Neural crest cell (in vitro differentiated cells): ENCODE measurements around the gene COX10. TPM values are rescaled to one million over a fixed set of nuclear protein-coding genes. Genes with fewer than 3 reads are reported as not detected.
A peak's percentile ranks its signal among the peaks of the same experiment; 100 is the strongest.
"Not testable (repeated sequence)": the region's sequence is repeated elsewhere in the genome, so short reads cannot be mapped to it uniquely, and the experiment has no call there.

Experiments used
- DNase-seq: peaks from one replicate; pipeline ENCODE4 v3.0.0; 2021; ENCODE audit warnings: low read depth, mixed read lengths, low spot score
- H3K27ac Mint-ChIP-seq: one replicate; pipeline ENCODE4 v1.8.0; 2021; ENCODE audit warnings: mild to moderate bottlenecking, mixed read lengths; ENCODE audit not compliant: unreplicated experiment
- H3K27me3 Mint-ChIP-seq: 2 replicates; pipeline ENCODE4 v1.8.0; 2021; ENCODE audit warnings: low read depth, mild to moderate bottlenecking, mixed read lengths
- H3K36me3 Mint-ChIP-seq: 2 replicates; pipeline ENCODE4 v1.8.0; 2021; ENCODE audit warnings: low read depth, mild to moderate bottlenecking, mixed read lengths
- H3K4me1 Mint-ChIP-seq: 2 replicates; pipeline ENCODE4 v1.8.0; 2021; ENCODE audit warnings: mixed read lengths
- H3K4me3 Mint-ChIP-seq: one replicate; pipeline ENCODE4 v1.8.0; 2021; ENCODE audit warnings: mild to moderate bottlenecking, mixed read lengths
- H3K9me3 Mint-ChIP-seq: 2 replicates; pipeline ENCODE4 v1.8.0; 2021; ENCODE audit warnings: mixed read lengths
- CTCF ChIP-seq: fragments of 200-600 bp; sonication (generic); conservative IDR thresholded peaks from 2 replicates; pipeline ENCODE4 v1.5.0; 2021; ENCODE audit warnings: antibody characterized with exemption, mild to moderate bottlenecking
- long read RNA-seq: library from polyadenylated mRNA; unstranded; transcript quantifications from one replicate; pipeline ENCODE4 v2.0.0, GENCODE V29; 2020
- total RNA-seq: library from RNA; stranded (reverse); gene quantifications from 2 replicates; pipeline ENCODE4 v1.2.1, GENCODE V29; 2021

The COX10 gene
- 19.3 and 21.6 TPM in 2 replicates for total RNA-seq
- long read RNA-seq, partial matches to known transcripts, result 2 of 7 reads
- long read RNA-seq, other reads (novel, unspliced or antisense), result 4 of 7 reads

DNA sequence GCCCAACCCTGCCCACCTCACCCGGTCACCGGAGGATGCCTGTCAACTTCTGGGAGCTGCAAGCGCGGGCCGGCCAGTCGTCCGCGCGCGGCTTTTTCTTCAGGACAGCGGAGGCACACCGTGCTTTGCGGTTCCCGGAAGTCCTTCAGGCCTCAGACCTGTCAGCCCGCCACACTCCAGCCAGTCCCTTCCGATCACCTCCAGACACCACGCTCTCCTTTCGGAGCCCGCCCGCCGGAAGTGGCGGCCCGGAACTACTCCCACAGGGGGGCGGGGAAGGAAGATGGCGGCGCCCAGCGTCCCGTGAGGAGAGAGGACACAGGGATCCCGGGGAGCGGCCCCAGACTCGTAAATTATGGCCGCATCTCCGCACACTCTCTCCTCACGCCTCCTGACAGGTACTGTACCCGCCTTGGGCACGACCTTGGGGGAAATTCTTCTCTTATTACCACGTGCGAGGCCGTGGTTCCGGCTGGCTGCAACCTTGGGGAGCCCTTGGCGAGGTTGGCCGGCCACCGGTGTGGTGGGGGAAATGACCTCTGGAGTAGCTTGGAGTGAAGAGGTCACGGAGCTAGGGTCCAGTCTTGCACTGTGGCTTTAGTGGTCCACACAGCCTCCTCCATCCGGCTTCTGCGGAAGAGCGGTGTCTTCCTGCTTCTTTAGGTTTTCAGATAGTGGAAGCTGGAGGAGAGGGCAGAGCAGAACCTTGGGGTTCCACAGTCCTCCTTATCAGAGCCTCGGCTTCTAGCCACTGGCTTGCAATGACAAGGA is at the start of gene COX10:
COX10 (plus strand) TSS at position 254 of the 771 bp plus-strand sequence; CDS start at position 356, 102 bp downstream.
- peaks cover 15% of the 10 kb centered on the region for H3K36me3 Mint-ChIP-seq
- H3K27me3 Mint-ChIP-seq, result no peaks in the 10 kb centered on the region
- H3K9me3 Mint-ChIP-seq, result peaks cover 6% of the 10 kb centered on the region
- TF ChIP-seq CTCF, result no peak
- peak within 1 kb of the TSS; percentile 98 for H3K4me3 Mint-ChIP-seq
- peak within 1 kb of the TSS; percentile 99 for H3K27ac Mint-ChIP-seq
- DNase-seq, result peak; percentile 81
- H3K4me1 Mint-ChIP-seq, result peaks cover 27% of the 10 kb centered on the region

DNA sequence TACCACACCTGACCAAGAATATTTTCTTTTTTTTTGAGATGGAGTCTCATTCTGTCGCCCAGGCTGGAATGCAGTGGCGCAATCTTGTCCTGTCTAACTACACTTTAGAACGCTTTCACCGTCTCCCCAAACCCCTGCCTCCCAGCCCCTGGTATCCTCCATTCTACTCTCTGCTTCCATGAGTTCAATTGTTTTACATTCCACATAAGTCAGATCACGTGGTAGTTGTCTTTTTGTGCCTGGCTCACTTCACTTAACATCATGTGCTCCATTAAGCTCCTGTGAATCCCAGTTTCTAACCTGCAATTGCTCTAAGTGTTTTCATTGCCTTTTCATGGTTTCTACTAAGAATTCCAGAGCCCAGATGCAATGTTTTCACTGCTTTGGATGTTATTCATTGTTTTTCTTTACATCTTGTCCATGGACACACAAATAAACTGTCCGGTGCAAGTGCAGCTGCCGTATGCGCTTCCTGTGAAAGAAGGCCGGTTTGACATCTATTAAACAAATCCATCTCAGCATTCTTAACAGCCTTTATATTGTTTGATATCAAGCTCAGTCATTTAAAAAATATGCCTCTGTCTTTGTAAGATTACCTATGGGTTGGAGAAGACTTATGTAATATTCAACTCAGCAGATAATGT is 47.5 kb upstream of the COX10 start:
- Mint-ChIP-seq H3K9me3 (peaks cover 12% of the 10 kb centered on the region), H3K4me1 (peaks cover 15% of the 10 kb centered on the region)
- not testable (repeated sequence) for H3K4me3 Mint-ChIP-seq

GRCh38 chr17:14029755-14030154 is 39.5 kb upstream of the COX10 start:
- H3K4me3 Mint-ChIP-seq, H3K4me1 Mint-ChIP-seq, H3K9me3 Mint-ChIP-seq, DNase-seq, H3K27ac Mint-ChIP-seq, H3K27me3 Mint-ChIP-seq: not testable (repeated sequence)
- peaks cover 39% of the 10 kb centered on the region for H3K36me3 Mint-ChIP-seq

More for the DNA sequence above, 47.5 kb upstream of the COX10 start:
- H3K27ac Mint-ChIP-seq, H3K36me3 Mint-ChIP-seq, DNase-seq, H3K27me3 Mint-ChIP-seq: not testable (repeated sequence)

- H3K9me3 Mint-ChIP-seq, result peaks cover 8% of the 10 kb centered on the region
- H3K4me1 Mint-ChIP-seq, result peaks cover 6% of the 10 kb centered on the region
- H3K27ac Mint-ChIP-seq, result no peak overlapping the region
- DNase-seq, result no peak
- H3K36me3 Mint-ChIP-seq, result peaks cover 40% of the 10 kb centered on the region
- no peaks in the 10 kb centered on the region for H3K27me3 Mint-ChIP-seq
- no peak overlapping the region for H3K4me3 Mint-ChIP-seq
- no peak for TF ChIP-seq CTCF
Measured at GRCh38 chr17:14032234-14032633, 37.1 kb upstream of the COX10 start.

GRCh38 chr17:14033166-14033565 is 36.1 kb upstream of the COX10 start:
- Mint-ChIP-seq H3K27ac (no peak overlapping the region), H3K27me3 (no peaks in the 10 kb centered on the region)

DNA sequence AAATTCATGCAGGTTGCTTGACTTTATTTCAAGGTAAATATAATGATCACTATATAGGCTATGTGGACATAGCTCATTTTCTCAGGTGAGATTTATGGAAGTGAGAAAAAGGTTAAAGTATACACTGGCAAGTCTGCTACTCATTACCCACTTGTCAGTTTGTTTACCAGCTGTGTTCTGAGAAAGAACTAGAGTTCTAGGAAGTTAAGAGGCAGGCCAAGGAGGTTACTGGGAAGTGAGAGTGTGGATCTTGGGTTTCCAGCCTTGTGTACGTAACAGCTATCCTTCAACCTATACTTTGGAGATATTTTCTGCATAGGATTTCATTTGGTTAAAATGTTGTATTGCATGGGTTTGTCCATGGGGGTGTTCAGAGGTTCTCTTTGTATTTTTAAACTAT is 31.9 kb upstream of the COX10 start:
- no peak for TF ChIP-seq CTCF
- Mint-ChIP-seq H3K27me3 (no peaks in the 10 kb centered on the region), H3K4me1 (peaks cover 6% of the 10 kb centered on the region), H3K36me3 (peaks cover 33% of the 10 kb centered on the region), H3K9me3 (peaks cover 5% of the 10 kb centered on the region), H3K27ac (no peak overlapping the region), H3K4me3 (no peak overlapping the region)
- DNase-seq, result no peak

More at GRCh38 chr17:14033166-14033565, 36.1 kb upstream of the COX10 start:
- no peak for TF ChIP-seq CTCF
- no peak for DNase-seq
- peaks cover 8% of the 10 kb centered on the region for H3K9me3 Mint-ChIP-seq
- H3K4me1 Mint-ChIP-seq, result peaks cover 6% of the 10 kb centered on the region
- no peak overlapping the region for H3K4me3 Mint-ChIP-seq
- H3K36me3 Mint-ChIP-seq, result peaks cover 40% of the 10 kb centered on the region
